IPS-18c (cell line): Measurements from ENCODE around the gene PCDH9.

ENCODE experiments used
- H3K4me3 ChIP-seq: 2 replicates; pipeline ENCODE4 v1.7.0; 2013; ENCODE audit warnings: low read depth, mild to moderate bottlenecking, low read length, moderate library complexity; ENCODE audit not compliant: insufficient read depth
- H3K9me3 ChIP-seq: one replicate; pipeline ENCODE4 v1.6.1; 2013; ENCODE audit warnings: mild to moderate bottlenecking, low read length, moderate library complexity; ENCODE audit not compliant: control insufficient read depth, insufficient read depth

The PCDH9 gene

GRCh38 chr13:67083519-67083918, 146.6 kb downstream of the PCDH9 start:
- Histone ChIP-seq H3K9me3 (no peaks in the 10 kb centered on the region), H3K4me3 (no peak overlapping the region)

- H3K9me3 ChIP-seq: no peaks in the 10 kb centered on the region
- no peak overlapping the region for H3K4me3 ChIP-seq
Measured at GRCh38 chr13:67080351-67080750, 149.8 kb downstream of the PCDH9 start.

GRCh38 chr13:67078062-67078461, 152.1 kb downstream of the PCDH9 start:
- no peaks in the 10 kb centered on the region for H3K9me3 ChIP-seq
- H3K4me3 ChIP-seq: no peak overlapping the region

GRCh38 chr13:67077132-67077531, 153.0 kb downstream of the PCDH9 start:
- H3K9me3 ChIP-seq: no peaks in the 10 kb centered on the region

GRCh38 chr13:67076378-67076777, 153.8 kb downstream of the PCDH9 start:
- Histone ChIP-seq H3K9me3 (no peaks in the 10 kb centered on the region), H3K4me3 (no peak overlapping the region)

More at GRCh38 chr13:67077132-67077531, 153.0 kb downstream of the PCDH9 start:
- H3K4me3 ChIP-seq: no peak overlapping the region

- Histone ChIP-seq H3K9me3 (no peaks in the 10 kb centered on the region), H3K4me3 (no peak overlapping the region)
Measured at GRCh38 chr13:67075239-67075638, 154.9 kb downstream of the PCDH9 start.

- Histone ChIP-seq H3K9me3 (no peaks in the 10 kb centered on the region), H3K4me3 (no peak overlapping the region)
Measured at GRCh38 chr13:67071918-67072598, 158.1 kb downstream of the PCDH9 start.

- no peaks in the 10 kb centered on the region for H3K9me3 ChIP-seq
- H3K4me3 ChIP-seq: no peak overlapping the region
Measured at GRCh38 chr13:67070306-67070705, 159.8 kb downstream of the PCDH9 start.

- Histone ChIP-seq H3K9me3 (no peaks in the 10 kb centered on the region), H3K4me3 (no peak overlapping the region)
Measured at GRCh38 chr13:67069117-67069767, 160.9 kb downstream of the PCDH9 start.

- no peaks in the 10 kb centered on the region for H3K9me3 ChIP-seq
- H3K4me3 ChIP-seq: no peak overlapping the region
Measured at GRCh38 chr13:67064920-67065319, 165.2 kb downstream of the PCDH9 start.

- Histone ChIP-seq H3K9me3 (no peaks in the 10 kb centered on the region), H3K4me3 (no peak overlapping the region)
Measured at GRCh38 chr13:67063036-67063435, 167.1 kb downstream of the PCDH9 start.

- Histone ChIP-seq H3K9me3 (no peaks in the 10 kb centered on the region), H3K4me3 (no peak overlapping the region)
Measured at GRCh38 chr13:67062160-67062559, 168.0 kb downstream of the PCDH9 start.

- H3K4me3 ChIP-seq: no peak overlapping the region
- H3K9me3 ChIP-seq: no peaks in the 10 kb centered on the region
Measured at GRCh38 chr13:67061750-67062149, 168.4 kb downstream of the PCDH9 start.

- no peaks in the 10 kb centered on the region for H3K9me3 ChIP-seq
- no peak overlapping the region for H3K4me3 ChIP-seq
Measured at GRCh38 chr13:67052550-67053490, 177.3 kb downstream of the PCDH9 start.

GRCh38 chr13:67049744-67050143, 180.4 kb downstream of the PCDH9 start:
- H3K9me3 ChIP-seq: no peaks in the 10 kb centered on the region

GRCh38 chr13:67048821-67049150, 181.3 kb downstream of the PCDH9 start:
- Histone ChIP-seq H3K4me3 (no peak overlapping the region), H3K9me3 (no peaks in the 10 kb centered on the region)

More at GRCh38 chr13:67049744-67050143, 180.4 kb downstream of the PCDH9 start:
- H3K4me3 ChIP-seq: no peak overlapping the region

GRCh38 chr13:67048084-67048820, 181.9 kb downstream of the PCDH9 start:
- no peak overlapping the region for H3K4me3 ChIP-seq
- no peaks in the 10 kb centered on the region for H3K9me3 ChIP-seq
